HG02642 (cell line): ENCODE data around the gene ENPP1.

Experiments used
- ATAC-seq: cut with Tn5 transposase; IDR thresholded peaks from one replicate; pipeline ENCODE4 v1.9.1; 2021; ENCODE audit warnings: mild to moderate bottlenecking; ENCODE audit not compliant: unreplicated experiment, poor library complexity

The ENPP1 gene

GRCh38 chr6:131937226-131937625 lies 129.4 kb downstream of the ENPP1 start:
- no peak for ATAC-seq

DNA sequence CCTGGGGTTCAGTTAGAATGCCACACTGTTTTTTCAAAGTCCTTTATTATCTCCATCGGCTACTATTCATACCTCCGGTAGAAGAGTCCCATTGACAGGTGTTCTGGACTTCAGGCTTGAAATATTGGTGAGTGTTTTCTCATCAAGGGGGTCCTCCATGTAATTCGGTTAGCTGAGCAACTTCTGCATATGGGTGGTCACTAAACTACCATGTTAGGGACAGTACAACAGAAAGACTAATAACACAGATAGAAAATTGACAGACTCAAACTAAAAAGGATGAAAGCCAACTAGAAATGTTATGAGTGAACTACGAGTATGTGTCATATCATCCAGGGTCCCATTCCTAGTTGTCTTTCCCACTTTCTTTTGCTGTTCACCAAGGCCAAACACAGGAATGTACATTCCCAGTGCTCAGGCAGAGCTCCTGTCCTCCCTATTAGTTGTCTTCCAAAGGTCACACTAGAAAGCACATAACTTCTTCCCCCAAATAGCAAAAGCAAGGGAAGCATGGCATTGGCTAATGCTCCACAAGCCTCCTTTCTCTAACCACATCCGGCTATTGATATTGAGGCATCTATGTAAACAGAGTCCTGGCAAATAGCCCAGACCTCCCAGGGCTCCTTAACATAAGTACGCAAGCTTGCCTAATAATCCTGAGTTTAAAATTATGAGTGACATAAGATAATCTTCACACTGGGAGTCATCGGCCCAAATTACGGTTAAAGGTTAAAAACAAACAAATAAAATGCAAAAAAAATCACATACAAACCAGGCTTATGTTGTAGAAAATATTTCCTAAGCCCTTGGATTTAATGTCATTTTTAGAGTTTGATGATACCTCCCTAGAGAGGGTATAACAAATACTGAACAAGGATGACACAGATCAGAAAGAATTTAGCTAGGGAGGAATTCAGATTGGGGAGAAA lies 130.1 kb downstream of the ENPP1 start:
- no peak for ATAC-seq
